GM12878 (cell line): ENCODE data around the gene TUBB1. TPM values are rescaled to one million over a fixed set of nuclear protein-coding genes. Genes with fewer than 3 reads are reported as not detected.
A peak's percentile ranks its signal among the peaks of the same experiment; 100 is the strongest.

Experiments
- ATAC-seq: fragments of 200-7000 bp; cut with Tn5 transposase; 3 replicates; pipeline ENCODE4 v1.9.1; 2020; ENCODE audit warnings: mild to moderate bottlenecking, moderate library complexity
- BruUV-seq: library from RNA; stranded (reverse); fragments of 400-500 nt; replicated peaks from 2 replicates; lab custom pipeline; 2021; lab: Mats Ljungman, UMichigan
- CTCF ChIA-PET: fragments of 300-600 bp; sonication (Branson Sonifier 250); formaldehyde crosslinking; extraction: SDS; loops from one replicate; lab custom pipeline; 2021; ENCODE audit warnings: inconsistent platforms; lab: Yijun Ruan, JAX
- POLR2A ChIA-PET: fragments of 350-600 bp; formaldehyde crosslinking; extraction: SDS; loops from one replicate; lab custom pipeline; 2021; ENCODE audit warnings: inconsistent platforms; lab: Charles Lee
- RAD21 ChIA-PET: fragments of 300-600 bp; sonication (Branson Sonifier 250); formaldehyde crosslinking; loops from one replicate; lab custom pipeline; 2023; ENCODE audit warnings: antibody characterized with exemption; ENCODE audit not compliant: unreplicated experiment; lab: Charles Lee
- SMC1A ChIA-PET: fragments of 300-600 bp; sonication (Branson Sonifier 250); formaldehyde crosslinking; loops from one replicate; lab custom pipeline; 2023; ENCODE audit not compliant: unreplicated experiment, uncharacterized antibody; lab: Charles Lee
- DNase-seq: peaks from one replicate; pipeline ENCODE4 v3.0.0-alpha.2; 2011; ENCODE audit warnings: low read depth, low spot score
- FAIRE-seq: peaks from 3 replicates; lab custom pipeline; 2011; peaks lifted over from hg19 to GRCh38; lab: Jason Lieb, UNC
- H2AFZ ChIP-seq: 2 replicates; pipeline ENCODE4 v1.6.0; 2011; ENCODE audit warnings: low read depth, low read length, control low read depth; ENCODE audit not compliant: control insufficient read depth
- H3K27ac ChIP-seq: 2 replicates; pipeline ENCODE4 v1.5.1; 2011; ENCODE audit warnings: control low read depth; ENCODE audit not compliant: control insufficient read depth, insufficient read depth
- H3K27me3 ChIP-seq, 2 experiments: replicated peaks in 1 of 2; 2 replicates each; pipeline versions ENCODE4 v1.6.0 to v1.6.1; 2011; ENCODE audit warnings: low read length in 1 of 2; ENCODE audit not compliant: control insufficient read depth in 2 of 2, insufficient read depth in 2 of 2
- H3K36me3 ChIP-seq, 2 experiments: 2 replicates each; pipeline ENCODE4 v1.5.1; 2011; ENCODE audit warnings: low read length in 1 of 2; ENCODE audit not compliant: control insufficient read depth in 2 of 2, insufficient read depth in 2 of 2
- H3K4me1 ChIP-seq: 2 replicates; pipeline ENCODE4 v1.6.1; 2011; ENCODE audit warnings: mild to moderate bottlenecking, low read length, moderate library complexity, mixed read lengths; ENCODE audit not compliant: control insufficient read depth, insufficient read depth
- H3K4me2 ChIP-seq: 2 replicates; pipeline ENCODE4 v1.6.0; 2011; ENCODE audit warnings: control low read depth; ENCODE audit not compliant: control insufficient read depth, insufficient read depth
- H3K4me3 ChIP-seq: fragments of 200-600 bp; sonication (generic); 2 replicates; pipeline ENCODE4 v1.5.1; 2016
- H3K79me2 ChIP-seq: 2 replicates; pipeline ENCODE4 v1.6.0; 2011; ENCODE audit warnings: low read length; ENCODE audit not compliant: control insufficient read depth, insufficient read depth
- H3K9ac ChIP-seq: 2 replicates; pipeline ENCODE4 v1.8.0; 2011; ENCODE audit warnings: low read length, control low read depth, mixed read lengths; ENCODE audit not compliant: control insufficient read depth, insufficient read depth
- H3K9me3 ChIP-seq: replicated peaks from 3 replicates; pipeline ENCODE4 v1.5.1; 2011; ENCODE audit warnings: mild to moderate bottlenecking, low read length; ENCODE audit not compliant: control insufficient read depth, insufficient read depth
- H4K20me1 ChIP-seq: 2 replicates; pipeline ENCODE4 v1.6.0; 2011; ENCODE audit not compliant: control insufficient read depth, insufficient read depth
- RBBP5 ChIP-seq: fragments of 200-600 bp; sonication (generic); conservative IDR thresholded peaks from 2 replicates; pipeline ENCODE4 v1.6.1; 2016
- WGBS: methylation state at CpG from one replicate; pipeline ENCODE4 v1.1.6; 2016; ENCODE audit warnings: low lambda C conversion rate; ENCODE audit not compliant: insufficient replicate concordance, insufficient coverage; ENCODE audit errors: missing lambda C conversion rate; 5-methylcytosine and 5-hydroxymethylcytosine counted together
- in situ Hi-C: fragments of 300-500 bp; cut with MboI; formaldehyde crosslinking; loops from 9 replicates; pipeline ENCODE4 v1.14.3; 2018; ENCODE audit warnings: mixed read lengths
- intact Hi-C: fragments of 100-400 bp; cut with micrococcal nuclease; formaldehyde crosslinking; loops from one replicate; pipeline ENCODE4 v1.14.2; 2022; ENCODE audit not compliant: unreplicated experiment
- polyA plus RNA-seq, 11 experiments: library from polyadenylated mRNA; depleted of rRNA in 4 of 11; unstranded in 6 of 11; stranded (reverse) in 5 of 11; fragments of >200 nt; fragmentation: Nextera tagmentation in 4 of 11; fragmentation: Illumina TruSeq in 1 of 11; extraction: Ambion mirVana in 4 of 11; extraction: Trizol in 1 of 11; gene quantifications; 1 replicate in 1 of 11; 2 replicates in 10 of 11; pipeline versions ENCODE4 v1.2.1 to v1.2.3, GENCODE V29; 2011 to 2016; ENCODE audit warnings: inconsistent platforms in 2 of 11, missing spikeins in 2 of 11, low read depth in 1 of 11
- total RNA-seq, 4 experiments: library from RNA; depleted of rRNA in 3 of 4; stranded (reverse); fragments of >200 nt in 3 of 4; fragmentation: Illumina TruSeq in 1 of 4; extraction: Trizol in 1 of 4; gene quantifications; 2 replicates each; pipeline versions ENCODE4 v1.2.1 to v1.2.3, GENCODE V29; 2013 to 2021
- TF ChIP-seq, protein P1 (sequence below): IDR thresholded peaks from 2 replicates; pipeline ENCODE4 v1.6.1; 2012; ENCODE audit warnings: low read length, inconsistent platforms

Gene TUBB1
- total and polyA plus RNA-seq, 10 of the 15 experiments (the other 5 are each of a cell fraction or from before 2014, with no cell fraction given): 0.02 to 0.20 (median 0.06) TPM; not detected in 3

DNA sequence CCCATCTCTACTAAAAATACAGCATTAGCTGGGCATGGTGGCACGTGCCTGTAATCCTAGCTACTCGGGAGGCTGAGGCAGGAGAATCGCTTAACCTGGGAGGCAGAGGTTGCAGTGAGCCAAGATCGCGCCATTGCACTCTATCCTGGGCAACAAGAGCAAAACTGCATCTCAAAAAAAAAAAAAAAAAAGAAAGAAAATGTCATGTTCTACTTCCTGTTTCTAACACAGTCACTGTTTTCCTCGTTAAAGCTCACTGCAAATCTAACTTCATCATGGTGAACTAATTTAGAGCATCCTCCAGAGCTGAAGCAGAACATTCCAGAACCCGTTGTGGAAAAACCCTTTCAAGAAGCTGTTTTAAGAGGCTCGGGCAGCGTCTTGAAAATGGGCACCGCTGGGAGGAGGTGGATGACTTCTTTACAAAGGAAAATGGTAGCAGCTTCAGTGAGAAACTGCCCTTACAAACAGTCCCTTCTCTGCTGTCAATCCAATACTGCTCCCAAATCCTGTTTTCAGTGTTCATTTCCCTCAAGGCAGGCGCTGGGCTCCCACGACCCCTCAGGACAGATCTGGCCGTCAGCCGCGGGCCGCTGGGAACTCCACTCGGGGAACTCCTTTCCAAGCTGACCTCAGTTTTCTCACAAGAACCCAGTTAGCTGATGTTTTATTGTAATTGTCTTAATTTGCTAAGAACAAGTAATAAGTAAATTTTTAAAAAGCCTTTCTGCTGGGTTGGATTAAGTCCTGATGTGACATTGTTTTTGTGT, 24.7 kb upstream of the TUBB1 start:
- in situ Hi-C loops: no loop called here
- SMC1A ChIA-PET: interaction anchor here (0.6 to 2.3 kb wide), 4 partner anchors 12 to 457 kb away, joined by 3 to 11 read pairs (median 3); no protein-coding TSS in a partner anchor
- 86% methylated on average over 15 of the region's 17 CpGs for WGBS
- no peaks in the 10 kb centered on the region; the same call in 1 of the 2 replicates for H3K79me2 ChIP-seq
- intact Hi-C loops: no loop called here
- DNase-seq: no peak
- H3K36me3 ChIP-seq: peaks cover 46 to 61% of the 10 kb centered on the region in 2 experiments
- ATAC-seq: peak; percentile 7; the same call in 1 of the 3 replicates
- no peak overlapping the region for H3K4me2 ChIP-seq
- peaks cover 14% of the 10 kb centered on the region for H3K4me1 ChIP-seq
- POLR2A ChIA-PET: interaction anchor here (0.6 to 1.3 kb wide), 3 partner anchors 13 to 152 kb away, joined by 3 to 8 read pairs (median 5); no protein-coding TSS in a partner anchor
- no peak overlapping the region for H3K27ac ChIP-seq
- no peaks in the 10 kb centered on the region for H3K27me3 ChIP-seq
- H2AFZ ChIP-seq: no peak overlapping the region
- TF ChIP-seq, protein P1, sequence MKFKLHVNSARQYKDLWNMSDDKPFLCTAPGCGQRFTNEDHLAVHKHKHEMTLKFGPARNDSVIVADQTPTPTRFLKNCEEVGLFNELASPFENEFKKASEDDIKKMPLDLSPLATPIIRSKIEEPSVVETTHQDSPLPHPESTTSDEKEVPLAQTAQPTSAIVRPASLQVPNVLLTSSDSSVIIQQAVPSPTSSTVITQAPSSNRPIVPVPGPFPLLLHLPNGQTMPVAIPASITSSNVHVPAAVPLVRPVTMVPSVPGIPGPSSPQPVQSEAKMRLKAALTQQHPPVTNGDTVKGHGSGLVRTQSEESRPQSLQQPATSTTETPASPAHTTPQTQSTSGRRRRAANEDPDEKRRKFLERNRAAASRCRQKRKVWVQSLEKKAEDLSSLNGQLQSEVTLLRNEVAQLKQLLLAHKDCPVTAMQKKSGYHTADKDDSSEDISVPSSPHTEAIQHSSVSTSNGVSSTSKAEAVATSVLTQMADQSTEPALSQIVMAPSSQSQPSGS: peak; percentile 10; the same call in 1 of the 2 replicates
- no peak for TF ChIP-seq RBBP5
- TF ChIP-seq, all 136 proteins: peak for 1
- ChIA-PET CTCF (interaction anchor here (0.7 to 0.9 kb wide), 2 partner anchors 93 to 124 kb away, joined by 3 to 4 read pairs; no protein-coding TSS in a partner anchor), RAD21 (interaction anchor here (0.7 to 1.3 kb wide), 2 partner anchors 46 to 101 kb away, joined by 3 to 4 read pairs; no protein-coding TSS in a partner anchor)
- no peaks in the 10 kb centered on the region for H3K9me3 ChIP-seq
- H3K9ac ChIP-seq: no peak overlapping the region
- TSS peak; percentile 45 for BruUV-seq
- H3K4me3 ChIP-seq: no peak overlapping the region
- FAIRE-seq: no peak
- H4K20me1 ChIP-seq: peaks cover 3% of the 10 kb centered on the region
